ENCODE measurements around the gene SIGLEC15.

DNA sequence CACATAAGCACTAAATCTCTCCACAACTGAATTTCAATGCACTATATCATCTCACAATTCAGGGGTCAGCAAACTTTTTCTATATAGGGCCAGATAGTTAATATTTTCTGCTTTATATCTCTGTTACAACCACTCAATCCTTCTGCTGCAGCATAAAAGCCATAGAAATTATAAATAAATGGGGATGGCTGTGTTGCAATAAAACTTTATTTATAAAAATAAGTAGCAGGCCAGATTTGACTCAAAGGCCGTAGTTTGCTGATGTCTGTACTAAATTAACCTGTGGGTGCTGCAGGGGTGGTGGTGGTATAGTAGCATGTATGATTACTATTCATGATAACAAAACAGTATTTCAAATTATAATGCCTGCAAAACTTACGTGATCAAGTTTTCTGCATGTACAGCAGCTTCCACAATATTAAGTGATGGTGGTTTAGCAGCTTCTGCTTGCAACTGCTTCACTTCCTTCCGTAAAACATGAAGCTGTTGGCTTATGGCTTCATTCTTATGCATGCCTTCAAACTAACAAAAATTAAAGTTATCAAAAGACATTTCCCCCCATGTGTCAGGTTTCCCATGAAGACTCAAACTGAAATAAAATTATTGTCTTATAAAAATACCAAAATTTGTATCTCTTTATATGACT is 64.1 kb downstream of the SIGLEC15 start:
- TF ChIP-seq CTCF (conservative IDR thresholded peaks at IDR 0.05) (no peak), ZFX (IDR thresholded peaks at IDR 0.05) (no peak)
